NCI-H128 (cell line): ENCODE measurements around the gene PRND.
"Not testable (repeated sequence)": the region's sequence is repeated elsewhere in the genome, so short reads cannot be mapped to it uniquely, and the experiment has no call there.

Source experiments
- DNase-seq: peaks from one replicate; lab custom pipeline; 2025; ENCODE audit not compliant: unreplicated experiment; lab: John Stamatoyannopoulos, UW

PRND gene

DNA sequence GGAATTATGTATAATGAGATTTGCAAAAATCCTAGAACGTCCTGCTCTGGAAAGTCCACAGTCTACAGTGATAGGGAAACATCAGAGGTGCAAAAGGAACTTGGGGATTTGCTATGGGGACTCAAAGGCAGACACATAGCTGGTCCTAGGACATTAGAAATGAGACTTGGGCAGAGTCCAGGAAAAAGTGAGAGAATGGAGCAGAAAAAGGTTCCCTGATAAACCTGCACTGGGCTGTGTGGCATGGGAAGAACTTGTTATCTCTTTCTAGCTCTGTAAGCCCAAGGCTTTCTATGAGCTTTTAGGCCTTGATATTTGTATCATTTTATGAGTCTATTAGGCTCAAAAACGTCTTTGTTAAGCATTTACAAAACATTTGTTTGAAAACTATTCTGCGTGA, 15.2 kb downstream of the PRND start:
- DNase-seq = no peak

DNA sequence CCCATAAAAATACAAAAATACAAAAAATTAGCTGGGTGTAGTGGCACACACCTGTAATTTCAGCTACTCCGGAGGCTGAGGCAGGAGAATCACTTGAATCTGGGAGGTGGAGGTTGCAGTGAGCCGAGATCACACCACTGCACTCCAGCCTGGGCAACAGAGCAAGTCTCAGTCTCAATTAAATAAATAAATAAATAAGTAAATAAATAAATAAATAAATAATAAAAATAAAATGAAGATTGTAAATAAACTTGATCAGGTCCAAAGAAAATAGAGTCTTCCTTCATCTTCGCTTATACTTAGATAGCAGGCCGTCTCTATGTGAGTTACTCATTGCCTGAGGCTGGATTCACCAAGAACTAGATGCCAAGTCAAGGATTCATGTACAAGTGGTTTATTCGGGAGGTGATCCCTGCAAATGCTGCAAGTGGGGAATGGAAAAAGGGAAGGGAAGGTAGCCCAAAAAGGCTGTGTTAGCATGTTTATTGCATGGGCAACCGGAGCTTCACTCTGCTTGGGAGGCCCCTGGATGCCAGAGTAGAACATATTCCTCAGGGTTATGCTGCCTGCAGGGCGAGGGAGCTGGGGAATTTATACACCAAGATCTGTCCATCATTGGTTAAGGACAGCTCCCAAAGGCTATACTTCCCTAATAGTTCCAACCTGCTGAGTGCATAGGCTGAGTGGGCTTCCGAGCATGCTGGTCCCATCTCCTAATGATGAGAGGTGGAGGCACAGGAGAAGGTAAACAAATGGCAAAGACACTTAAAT, 16.3 kb downstream of the PRND start:
- DNase-seq = no peak

DNA sequence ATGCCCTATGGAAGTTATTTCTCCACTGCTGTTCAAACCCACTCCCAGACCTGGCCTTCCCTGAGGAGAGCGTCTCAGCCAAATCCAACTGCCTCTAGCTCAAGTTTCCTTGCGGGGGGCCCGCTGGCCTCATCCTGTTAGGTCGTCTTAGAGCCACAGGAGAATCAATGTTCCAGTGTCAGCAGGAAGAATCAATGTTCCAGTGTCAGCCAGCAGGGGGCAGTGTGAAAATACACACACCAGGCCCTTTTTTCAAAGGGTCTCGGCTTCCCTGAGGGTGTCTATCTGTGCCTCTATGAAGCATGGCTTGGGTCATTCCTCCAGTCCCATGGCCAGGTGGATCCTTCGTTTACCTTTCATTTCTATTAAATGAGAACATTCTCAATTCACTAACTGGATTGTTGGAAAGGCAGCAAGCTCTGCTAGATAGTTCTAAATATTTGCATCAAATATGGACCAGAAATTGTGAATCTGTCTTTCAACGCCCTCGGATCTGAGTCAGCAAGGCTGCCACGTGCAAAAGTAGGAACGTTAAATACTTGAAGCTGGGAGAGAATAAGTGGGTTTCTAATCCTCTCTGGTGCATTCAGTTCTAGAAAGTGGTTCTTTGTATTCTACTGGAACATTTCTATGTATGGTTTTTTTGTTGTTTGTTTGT, 19.2 kb downstream of the PRND start:
- DNase-seq = no peak

DNA sequence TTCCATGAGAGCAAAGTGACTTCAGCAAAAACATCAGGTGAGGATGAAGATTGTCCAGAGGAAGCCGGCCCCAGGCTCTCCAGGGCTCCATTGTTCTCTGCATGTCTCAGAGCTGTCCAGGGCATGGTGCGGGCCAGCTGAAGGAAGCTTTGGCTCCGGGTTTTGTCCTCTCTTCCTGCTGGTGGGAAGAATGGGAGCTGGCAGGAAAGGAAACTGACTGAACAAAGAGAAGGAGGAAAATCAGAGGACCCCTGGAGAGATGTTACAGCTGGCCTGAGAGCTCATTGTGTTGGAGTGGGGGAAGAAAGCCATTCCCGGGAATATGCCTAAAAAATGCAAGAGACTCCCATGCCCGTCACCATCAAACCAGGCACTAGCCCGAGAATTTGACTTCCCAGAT, 27.1 kb downstream of the PRND start:
- DNase-seq = no peak

DNA sequence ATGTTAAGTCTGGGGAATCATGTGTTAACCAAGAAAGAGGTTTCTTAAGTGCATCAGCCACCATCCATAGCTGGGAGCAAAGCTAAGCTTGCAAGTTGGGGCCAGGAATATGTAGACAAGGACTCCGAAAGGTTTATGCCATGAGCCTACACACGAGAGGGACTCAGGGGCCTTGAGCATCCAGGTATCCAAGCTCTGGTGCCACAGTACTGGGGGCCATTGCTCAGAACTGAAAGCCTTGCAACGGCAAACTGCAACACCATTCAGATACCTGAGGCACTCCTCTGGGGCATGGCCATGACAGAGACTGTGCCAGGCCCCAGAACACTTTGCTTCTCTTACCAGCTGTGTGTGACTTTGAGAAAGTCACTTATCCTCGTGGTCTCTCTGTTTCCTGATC, 27.6 kb downstream of the PRND start:
- no peak for DNase-seq

DNA sequence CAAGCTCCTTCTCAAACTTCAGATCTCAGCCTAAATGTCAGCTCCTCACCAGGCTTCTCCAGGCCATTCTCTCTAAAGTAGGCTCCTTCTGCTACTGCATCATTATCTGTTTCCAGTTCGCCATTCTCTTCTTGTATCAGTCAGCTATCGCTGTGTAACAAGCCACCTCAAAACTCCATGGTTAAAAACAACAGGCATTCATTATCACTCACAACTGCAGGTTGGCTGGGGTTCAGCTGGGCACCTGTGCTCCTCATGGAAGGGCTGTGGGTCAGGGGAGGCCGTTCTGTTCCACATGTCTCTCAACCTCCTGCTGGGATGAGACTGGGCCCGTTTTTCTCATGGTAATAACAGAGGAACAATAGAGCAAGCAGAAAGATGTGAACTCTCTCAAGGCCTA, 28.7 kb downstream of the PRND start:
- DNase-seq = no peak

DNA sequence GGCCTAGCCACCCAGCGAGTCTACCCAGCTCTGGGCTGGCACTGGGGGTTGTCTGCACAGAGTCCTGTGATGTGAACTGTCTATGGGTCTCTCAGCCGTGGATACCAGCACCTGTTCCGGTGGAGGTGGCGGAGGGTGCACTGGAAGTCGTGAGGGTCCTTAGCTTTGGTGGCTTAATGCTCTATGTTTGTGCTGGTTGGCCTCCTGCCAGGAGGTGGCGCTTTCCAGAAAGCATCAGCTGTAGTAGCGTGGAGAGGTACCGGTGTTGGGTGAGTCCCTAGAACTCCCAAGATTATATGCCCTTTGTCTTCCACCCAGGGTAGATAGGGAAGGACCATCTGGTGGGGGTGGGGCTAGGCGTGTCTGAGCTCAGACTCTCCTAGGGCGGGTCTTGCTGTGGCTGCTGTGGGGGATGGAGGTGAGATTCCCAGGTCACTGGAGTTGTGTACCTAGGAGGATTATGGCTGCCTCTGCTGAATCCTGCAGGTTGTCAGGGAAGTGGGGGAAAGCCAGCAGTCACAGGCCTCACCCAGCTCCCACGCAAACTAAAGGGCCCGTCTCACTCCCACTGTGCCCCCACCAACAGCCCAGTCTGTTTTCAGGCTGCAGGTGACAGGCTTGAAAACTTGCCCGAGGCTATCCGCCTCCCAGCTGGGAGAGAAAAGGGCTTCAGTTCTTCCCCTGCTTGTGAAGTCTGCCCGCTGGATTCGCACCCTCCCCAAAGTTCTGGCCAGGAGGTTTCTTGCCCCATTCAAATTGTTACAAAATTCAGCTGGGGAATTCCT, 37.6 kb downstream of the PRND start:
- not testable (repeated sequence) for DNase-seq

DNA sequence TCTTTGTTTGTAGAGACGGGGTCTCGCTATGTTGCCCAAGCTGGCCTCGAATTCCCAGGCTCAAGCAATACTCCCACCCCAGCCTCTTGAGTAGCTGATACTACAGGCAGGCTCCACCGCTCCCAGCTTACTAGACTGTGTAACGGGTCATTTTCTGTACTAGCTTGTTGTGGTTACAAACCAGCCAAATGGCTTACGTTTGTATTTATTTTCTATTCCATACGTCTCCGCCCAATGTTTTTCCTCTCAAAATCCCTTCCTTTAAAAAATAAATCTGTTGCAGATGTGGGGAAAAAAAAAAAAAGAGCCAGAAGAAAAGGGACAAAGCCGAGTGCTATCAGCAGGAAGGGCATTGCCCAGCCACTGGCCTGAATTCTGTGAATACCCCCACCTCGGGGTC, 41.6 kb downstream of the PRND start:
- DNase-seq = no peak

DNA sequence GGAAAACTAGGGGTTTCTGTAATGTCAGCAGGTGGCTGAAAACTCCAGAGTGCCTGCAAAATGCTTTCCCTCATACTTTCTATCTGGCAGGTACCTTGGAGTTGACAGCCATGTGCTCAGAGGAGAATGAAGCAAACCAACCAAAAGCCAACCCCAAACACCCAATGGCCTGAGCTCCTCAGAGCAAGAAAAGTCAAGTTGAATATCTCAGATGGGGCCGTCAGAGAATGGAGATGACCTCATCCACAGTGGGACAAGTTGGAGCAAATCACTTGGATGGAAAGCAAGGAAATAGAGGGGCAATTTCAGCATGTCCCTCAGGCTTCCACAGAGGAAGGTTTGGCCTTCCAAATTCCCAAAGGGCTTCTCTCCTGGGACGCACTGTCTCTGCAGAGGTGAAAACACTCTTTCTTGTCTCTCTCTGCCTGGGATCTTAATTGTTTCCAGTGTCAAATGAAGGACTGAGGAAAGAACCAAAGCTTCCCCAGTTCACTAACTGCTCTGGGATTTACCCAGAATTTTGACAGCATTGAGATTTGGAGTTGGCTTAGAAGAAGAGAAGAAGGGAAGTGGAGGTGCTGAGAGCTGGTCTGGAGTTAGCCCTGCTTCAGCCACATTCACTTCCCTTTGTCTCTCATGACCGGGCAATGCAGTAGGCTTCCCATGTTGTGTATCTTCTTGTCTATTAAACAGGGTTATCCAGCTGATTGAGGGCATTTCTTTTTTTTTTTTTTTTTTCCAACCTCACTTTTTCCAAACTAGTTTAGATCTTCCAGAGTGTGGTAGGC, 42.2 kb downstream of the PRND start:
- no peak for DNase-seq

DNA sequence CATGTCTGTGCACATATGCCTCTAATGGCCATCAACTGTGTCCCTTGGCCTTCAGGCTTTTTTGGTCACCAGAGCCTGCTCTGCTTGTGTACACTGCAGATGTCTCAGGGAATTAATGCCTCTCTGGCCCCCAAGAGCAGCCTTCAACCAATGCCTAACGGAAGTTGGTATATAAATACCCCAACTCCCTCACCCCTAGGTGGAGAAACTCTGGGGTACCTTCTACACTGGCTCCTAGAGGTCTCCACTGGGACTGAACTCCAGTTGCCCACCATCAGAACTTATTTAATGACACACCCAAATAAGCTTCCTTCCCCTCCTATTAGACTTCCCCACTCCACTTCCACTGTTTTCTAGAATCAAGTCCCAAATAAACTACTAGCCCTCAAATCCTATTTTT, 43.1 kb downstream of the PRND start:
- no peak for DNase-seq

DNA sequence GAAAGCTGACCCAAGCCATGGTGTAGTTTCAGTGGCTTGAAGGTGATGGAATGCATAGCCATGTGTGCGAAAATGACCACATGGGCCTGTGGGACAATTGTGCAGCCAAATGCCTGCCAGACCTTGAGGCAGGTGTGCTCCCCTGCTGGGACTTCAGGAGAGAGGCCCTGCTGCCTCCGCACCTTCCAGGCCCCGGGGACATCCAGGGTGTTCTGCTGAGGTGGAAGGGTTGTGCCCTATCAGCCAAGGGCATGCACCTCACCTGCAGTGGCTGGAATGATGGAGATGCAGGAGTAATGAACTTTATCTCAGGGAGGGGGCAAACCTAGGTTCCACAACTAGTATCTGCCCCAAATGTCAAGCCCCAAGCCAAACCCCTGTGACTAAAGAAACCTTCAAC, 44.0 kb downstream of the PRND start:
- no peak for DNase-seq

DNA sequence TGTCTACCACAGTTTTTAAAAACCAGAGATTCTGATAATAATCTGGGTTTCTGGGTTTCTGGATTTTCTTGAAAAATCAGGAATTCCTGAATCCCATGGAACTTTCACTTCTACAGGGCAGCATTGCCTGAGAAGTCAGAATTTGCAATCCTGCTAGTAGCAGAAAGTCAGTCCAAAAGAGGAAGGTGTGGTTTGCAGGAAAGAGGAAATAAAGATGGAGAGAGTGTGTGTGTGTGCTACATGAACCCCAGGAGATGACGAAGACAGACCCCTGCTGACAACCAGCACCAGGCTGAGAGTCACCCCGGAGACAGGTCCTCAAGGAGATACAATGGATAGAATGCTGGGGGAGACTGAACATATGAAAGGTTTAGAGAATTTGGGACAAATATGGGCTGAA, 44.9 kb downstream of the PRND start:
- DNase-seq = no peak

DNA sequence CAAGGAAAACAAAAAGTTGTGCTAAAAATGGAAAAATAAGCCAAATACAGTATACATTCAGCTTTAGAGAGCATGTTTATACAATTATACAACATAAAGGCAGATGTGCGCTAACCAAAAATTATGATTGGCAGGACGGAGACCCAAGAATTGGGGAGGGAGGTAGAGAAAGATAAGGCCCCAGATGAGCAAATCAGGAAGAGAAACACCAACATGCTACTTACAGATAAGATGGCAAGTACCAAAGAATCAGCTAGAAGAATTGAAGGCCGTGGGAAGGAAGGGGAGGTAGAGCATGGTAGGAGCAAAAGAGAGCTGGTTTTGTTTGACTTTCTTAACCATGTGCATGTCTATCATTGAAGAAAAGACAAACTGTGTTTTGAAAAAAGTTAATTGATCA, 45.4 kb downstream of the PRND start:
- no peak for DNase-seq

DNA sequence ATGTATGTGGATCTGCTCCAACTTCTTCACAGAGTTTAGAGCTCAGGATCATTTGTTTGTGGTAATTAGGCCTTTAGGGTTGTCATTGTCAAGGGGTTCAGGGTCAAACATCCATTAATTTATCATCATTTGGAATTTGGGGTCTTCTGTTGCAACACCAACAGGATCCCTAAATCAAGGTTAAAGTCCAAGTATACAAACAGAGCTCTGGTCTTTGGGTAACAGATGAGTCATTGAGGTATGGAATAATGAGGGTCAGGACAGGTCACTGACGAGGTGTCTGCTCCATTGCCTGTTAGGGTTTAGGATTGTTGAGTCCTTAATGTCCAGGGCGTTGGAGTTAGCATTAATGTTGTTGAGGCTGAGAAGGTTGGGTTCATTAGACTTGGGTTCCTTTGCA, 47.6 kb downstream of the PRND start:
- no peak for DNase-seq

DNA sequence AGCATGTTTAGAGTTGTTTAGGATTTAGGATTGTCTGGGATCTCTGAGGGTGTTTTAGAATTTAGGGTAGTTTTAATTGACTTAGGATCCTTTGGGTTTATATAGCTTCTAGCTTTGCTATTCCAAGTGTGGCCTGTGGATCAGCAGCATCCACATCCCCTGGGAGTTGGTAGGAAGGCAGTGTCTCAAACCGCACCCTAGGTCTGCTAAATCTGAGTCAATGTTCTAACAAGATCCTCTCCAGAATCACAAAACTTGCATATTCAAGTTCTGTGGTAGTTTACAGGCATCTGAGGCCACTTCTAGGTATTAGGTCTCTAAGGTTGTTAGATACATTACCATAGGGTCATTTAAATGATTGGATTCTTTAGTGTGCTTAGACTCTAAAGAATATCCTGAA, 48.3 kb downstream of the PRND start:
- DNase-seq = no peak

DNA sequence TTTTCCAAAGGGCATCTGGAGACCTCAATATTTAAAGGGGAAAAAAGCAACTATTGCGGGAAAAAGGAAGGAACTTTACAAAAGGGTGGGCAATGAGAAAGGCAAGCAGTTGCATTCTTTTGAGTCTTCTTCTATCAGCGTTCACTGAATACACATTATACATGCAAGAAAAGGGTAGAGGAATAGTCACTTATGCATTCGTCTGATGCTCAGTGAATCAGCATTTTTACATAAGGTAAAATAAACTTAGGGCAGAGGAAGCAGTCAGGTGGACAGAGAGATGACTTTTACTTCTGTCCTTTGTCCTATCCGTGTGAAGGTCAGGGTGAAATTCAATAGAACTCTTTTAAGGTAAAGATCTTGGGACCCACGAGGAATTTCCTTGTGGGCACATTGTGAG, 49.3 kb downstream of the PRND start:
- DNase-seq = no peak

DNA sequence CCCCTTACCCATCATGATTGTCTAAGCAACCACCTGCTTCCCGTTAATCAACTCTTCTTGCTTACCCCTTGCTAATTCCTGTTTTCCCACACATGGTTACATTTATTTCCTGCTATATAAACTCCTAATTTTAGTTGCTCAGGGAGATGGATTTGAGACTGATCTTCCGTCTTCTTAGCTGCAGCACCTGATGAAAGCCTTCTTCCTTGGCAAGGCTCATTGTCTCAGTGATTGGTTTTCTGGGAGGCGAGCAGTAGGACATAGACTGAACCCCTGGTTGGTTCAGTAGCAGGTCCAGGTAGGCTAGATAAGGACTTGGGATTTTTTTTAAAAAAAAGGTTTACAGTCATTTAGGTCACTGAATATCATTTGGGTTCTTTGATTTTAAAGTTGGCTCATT, 50.4 kb downstream of the PRND start:
- DNase-seq = no peak

DNA sequence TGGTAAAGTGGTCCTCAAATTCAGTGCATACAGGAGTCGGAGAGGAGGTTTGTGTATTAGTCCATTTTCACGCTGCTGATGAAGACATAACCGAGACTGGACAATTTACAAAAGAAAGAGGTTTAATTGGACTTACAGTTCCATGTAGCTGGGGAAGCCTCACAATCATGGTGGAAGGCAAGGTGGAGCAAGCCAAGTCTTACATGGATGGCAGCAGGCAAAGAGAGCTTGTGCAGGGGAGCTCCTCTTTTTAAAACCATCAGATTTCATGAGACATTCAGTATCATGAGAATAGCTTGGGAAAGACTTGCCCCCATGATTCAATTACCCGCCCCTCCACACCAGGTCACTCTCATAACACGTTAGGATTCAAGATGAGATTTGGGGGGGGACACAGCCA, 51.3 kb downstream of the PRND start:
- not testable (repeated sequence) for DNase-seq

DNA sequence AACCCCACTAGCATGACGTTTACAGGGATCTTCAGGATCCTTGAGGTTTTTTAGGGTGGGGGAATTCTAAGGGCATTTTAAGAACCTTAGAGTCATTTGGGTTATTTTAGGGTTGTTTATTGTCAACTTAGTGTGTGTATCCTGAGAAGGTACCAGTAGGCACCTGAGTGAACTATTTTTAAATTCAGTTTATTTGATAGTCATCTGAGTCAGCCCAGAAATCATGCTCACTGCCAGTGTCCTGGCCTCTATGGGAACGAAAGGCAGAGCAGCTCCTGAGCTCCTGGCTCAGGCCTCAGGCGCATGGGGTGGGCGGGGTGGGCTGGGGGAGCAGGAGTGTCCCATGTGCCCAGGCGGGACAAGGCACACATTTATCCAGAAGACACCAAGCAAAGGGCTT, 52.0 kb downstream of the PRND start:
- DNase-seq = no peak

DNA sequence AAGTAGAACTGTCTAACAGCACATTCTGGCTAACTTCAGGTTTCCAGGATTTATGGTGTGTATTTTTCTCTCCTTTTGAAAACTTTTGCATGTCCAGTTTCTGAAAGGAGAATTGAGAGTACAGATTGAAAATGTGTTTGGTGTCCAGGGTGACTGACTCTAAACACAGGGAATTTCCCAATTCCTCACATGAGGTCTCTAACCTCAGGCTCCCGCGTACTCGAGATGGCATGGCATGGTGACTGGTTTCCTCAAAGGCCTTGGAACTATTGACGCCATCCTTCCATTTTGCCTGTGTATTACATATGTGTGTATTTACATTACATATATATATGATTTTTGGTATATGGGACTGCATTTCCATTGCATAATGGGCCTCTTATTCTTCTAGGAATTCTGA, 52.5 kb downstream of the PRND start:
- DNase-seq = no peak

DNA sequence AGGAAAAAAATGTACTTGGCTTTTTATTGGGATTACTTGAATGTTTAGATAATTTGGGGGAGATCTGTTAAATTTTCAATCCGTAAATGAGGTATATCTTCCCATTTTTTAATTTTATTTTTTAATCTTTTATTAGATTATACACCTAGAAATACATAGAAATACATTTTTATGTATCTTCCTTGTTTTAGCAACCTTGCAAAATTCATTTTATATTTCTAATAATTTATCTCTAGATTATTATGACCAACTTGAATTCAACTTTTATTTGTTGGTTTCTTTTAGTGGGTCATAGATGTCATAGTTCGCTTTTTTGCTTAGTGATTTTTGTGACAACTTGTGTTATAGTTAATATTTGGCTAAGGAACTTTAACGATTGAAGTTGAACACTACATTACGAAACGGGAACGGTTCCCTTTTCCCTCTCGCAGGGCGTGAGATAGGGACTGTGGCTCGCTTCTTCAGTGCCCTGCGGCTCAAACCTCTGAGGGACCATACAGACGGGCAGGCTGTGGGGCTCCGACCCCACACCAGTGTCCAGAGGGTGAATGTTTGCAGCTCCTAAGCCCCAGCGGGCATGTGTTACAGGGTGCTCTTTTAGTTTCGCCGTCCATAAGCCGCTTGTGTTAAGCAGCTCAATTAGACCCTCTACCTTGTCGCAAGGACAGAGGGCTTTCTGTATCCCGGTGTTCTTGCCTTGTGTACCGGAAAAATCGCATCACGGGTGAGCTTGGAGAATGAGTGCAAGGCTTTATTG, 53.8 kb downstream of the PRND start:
- DNase-seq = no peak
